Activated T-cell treated with anti-CD3 and anti-CD28 coated beads, Interleukin-2, amount 50 U/mL, for 24 hours (primary cell): Measurements from ENCODE around the gene LRMDA.

Experiments
- DNase-seq: peaks from one replicate; pipeline ENCODE4 v3.0.0-alpha.2; 2020
- H3K27ac Mint-ChIP-seq: 2 replicates; pipeline ENCODE4 v1.8.0; 2020; ENCODE audit warnings: mild to moderate bottlenecking, mixed read lengths
- H3K27me3 Mint-ChIP-seq: 2 replicates; pipeline ENCODE4 v1.8.0; 2020; ENCODE audit warnings: mixed read lengths
- H3K36me3 Mint-ChIP-seq: 2 replicates; pipeline ENCODE4 v1.8.0; 2020; ENCODE audit warnings: low read depth, mixed read lengths
- H3K4me1 Mint-ChIP-seq: 2 replicates; pipeline ENCODE4 v1.8.0; 2020; ENCODE audit warnings: low read depth, mixed read lengths
- H3K4me3 Mint-ChIP-seq: 2 replicates; pipeline ENCODE4 v1.8.0; 2020; ENCODE audit warnings: mild to moderate bottlenecking, moderate library complexity, mixed read lengths
- H3K9me3 Mint-ChIP-seq: 2 replicates; pipeline ENCODE4 v1.8.0; 2020; ENCODE audit warnings: mixed read lengths

LRMDA gene

DNA sequence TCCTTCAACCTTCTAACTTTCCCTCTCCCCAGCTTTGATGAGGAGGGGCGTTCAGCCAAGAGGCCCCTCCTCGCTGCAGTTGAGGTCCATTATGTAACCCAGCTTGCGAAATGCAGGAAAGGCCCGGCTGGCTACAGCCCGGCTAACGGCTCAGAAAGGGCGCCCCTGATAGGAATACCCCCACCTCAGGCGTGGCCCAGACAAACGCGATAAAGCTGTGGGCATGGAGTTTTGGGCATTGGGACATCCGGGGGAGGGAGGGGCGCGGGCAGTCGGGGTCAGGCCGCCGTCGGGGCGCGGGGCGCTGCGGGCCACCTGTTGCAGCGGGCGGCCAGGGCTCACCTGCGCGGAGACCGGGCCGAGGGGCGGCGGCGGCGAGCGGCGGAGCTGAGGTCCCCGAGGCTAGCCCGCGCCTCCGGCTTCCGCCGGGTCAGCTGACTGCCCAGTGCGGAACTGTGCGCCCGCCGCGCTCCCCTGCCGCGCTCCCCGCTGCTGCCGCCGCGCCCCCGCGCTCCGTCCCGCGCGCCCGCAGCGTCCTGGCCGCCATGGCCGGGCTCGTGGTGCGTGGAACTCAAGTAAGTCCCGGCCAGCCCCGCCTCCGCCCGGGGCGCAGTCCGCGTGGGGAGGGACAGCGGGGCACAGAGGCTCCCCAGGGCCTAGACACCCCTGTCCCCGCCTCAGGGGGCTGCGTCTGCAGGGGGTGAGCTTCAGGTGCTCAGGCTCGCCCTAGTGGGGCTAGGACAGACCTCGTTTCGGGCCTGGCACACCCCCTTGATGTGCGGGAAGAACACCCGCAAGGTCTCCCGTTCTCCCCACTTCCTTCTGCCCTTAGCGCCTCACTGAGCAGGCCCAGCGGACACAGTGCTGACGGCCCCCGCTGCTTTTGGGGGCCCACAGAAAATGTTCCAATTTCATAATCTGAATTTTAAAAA lies at the start of gene LRMDA:
Gene LRMDA (plus strand): TSS at position 445 of the 932 bp plus-strand sequence.
- no peak for DNase-seq
- peaks cover 74% of the 10 kb centered on the region for H3K27me3 Mint-ChIP-seq
- H3K36me3 Mint-ChIP-seq, result no peaks in the 10 kb centered on the region
- H3K27ac Mint-ChIP-seq, result no peak within 1 kb of the TSS
- H3K4me1 Mint-ChIP-seq, result peaks cover 4% of the 10 kb centered on the region
- H3K4me3 Mint-ChIP-seq, result peak within 1 kb of the TSS; percentile 30
- no peaks in the 10 kb centered on the region for H3K9me3 Mint-ChIP-seq

DNA sequence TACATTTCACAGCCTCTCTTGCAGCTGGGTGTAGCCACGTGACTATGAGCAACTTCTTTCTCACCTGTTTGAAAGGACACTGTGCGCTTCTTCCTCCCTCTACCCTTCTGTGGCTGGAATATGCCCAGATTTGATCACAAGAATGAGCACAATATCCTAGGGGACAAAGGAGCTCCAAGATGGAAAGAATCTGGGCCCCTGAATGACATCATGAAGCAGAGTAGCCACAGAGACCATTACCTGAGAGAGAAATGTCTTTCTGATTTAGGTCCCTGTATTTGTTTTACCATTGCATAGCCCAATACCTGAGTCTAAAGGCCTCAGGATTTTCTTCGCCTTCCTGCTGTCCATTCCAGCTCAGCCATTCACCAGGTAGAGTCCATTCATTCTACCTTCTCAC lies 45.3 kb upstream of the LRMDA start:
- Mint-ChIP-seq H3K27me3 (peaks cover 36% of the 10 kb centered on the region), H3K36me3 (no peaks in the 10 kb centered on the region), H3K27ac (no peak overlapping the region)

DNA sequence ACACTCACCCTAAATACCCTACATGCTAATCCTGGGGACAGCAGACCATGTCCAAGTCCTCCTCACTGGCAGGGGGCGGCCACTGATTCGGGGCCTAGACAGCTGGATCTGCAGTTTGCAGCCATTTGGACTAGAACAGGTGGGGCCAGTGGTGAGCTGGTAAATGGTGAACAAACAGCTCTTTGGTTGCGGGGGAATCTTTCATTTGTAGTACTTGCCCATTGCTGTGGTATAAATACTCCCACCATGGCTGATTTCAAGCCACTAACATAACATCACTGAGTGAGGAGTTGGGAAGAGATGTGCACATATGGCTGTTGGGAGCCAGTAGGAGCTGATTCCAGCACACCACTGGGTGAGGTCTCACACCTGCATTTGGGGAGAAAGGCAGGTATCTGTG lies 43.3 kb upstream of the LRMDA start:
- H3K9me3 Mint-ChIP-seq, result no peaks in the 10 kb centered on the region
- no peak for DNase-seq
- H3K27me3 Mint-ChIP-seq, result peaks cover 50% of the 10 kb centered on the region

More for the DNA sequence above, 45.3 kb upstream of the LRMDA start:
- no peak overlapping the region for H3K4me3 Mint-ChIP-seq
- H3K4me1 Mint-ChIP-seq, result no peaks in the 10 kb centered on the region
- DNase-seq, result no peak
- H3K9me3 Mint-ChIP-seq, result no peaks in the 10 kb centered on the region

DNA sequence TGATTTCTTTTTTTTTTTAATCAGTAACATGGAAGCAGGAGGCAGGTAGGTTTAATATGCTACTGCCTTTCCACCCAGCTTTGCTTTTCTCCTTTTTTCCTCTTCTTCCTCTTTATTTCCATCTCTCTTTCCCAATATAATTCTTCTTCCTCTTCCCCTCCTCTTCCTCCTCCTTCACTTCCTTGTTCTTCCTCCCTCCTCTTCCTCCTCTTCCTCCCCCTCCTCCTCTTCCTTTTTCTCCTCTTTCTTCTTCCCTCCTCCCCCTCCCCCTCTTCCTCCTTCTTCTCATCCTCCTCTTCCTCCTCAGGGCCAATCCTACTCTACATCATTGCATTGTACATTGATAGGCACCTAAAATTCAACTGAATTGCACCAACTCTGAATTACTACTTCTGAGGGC lies 41.2 kb upstream of the LRMDA start:
- H3K4me3 Mint-ChIP-seq, result no peak overlapping the region
- H3K36me3 Mint-ChIP-seq, result no peaks in the 10 kb centered on the region
- peaks cover 58% of the 10 kb centered on the region for H3K27me3 Mint-ChIP-seq
- H3K4me1 Mint-ChIP-seq, result peaks cover 6% of the 10 kb centered on the region
- no peak for DNase-seq
- H3K27ac Mint-ChIP-seq, result no peak overlapping the region
- no peaks in the 10 kb centered on the region for H3K9me3 Mint-ChIP-seq

More for the DNA sequence above, 43.3 kb upstream of the LRMDA start:
- Mint-ChIP-seq H3K27ac (no peak overlapping the region), H3K4me3 (no peak overlapping the region), H3K36me3 (no peaks in the 10 kb centered on the region), H3K4me1 (no peaks in the 10 kb centered on the region)

DNA sequence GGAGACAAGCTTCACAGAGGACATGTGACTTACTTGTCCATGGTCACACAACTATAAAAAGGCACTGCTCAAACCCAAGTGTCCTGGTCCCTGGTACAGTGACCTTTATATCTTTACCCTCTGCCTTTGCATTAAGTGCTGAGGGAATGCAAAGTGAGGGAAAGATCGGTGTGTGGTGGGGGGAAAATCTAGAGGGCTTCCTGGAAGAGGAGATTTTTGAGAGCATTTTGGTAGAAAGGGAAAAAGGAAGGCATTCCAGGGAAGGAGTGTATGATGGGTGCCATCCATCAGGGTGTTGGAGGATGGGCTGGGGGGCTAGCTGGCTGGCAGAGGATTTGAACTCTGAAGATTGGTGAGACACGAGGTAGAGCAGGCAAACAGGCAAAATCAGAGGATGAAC lies 39.2 kb upstream of the LRMDA start:
- H3K27ac Mint-ChIP-seq, result no peak overlapping the region
- no peak for DNase-seq
- peaks cover 9% of the 10 kb centered on the region for H3K4me1 Mint-ChIP-seq
- H3K4me3 Mint-ChIP-seq, result no peak overlapping the region
- no peaks in the 10 kb centered on the region for H3K9me3 Mint-ChIP-seq
- no peaks in the 10 kb centered on the region for H3K36me3 Mint-ChIP-seq
- peaks cover 64% of the 10 kb centered on the region for H3K27me3 Mint-ChIP-seq

DNA sequence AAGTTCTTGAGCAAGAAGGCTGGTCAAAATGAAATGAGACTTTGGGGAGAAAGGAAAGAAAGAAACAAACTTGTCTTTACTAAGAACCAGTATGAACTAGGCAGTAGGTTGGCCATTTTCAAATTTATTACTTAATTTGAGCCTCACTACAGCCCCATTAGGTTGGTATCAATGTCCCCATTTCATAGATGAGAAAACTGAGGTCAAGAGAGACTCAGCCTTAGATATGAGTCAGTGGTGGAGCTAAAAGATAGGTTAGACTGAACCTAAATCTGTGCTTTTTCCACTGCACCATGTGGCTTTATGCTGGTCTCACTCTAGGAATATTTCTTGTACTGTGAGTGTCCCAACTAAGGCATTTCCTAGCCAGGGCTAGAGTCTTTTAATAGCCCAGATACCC lies 38.7 kb upstream of the LRMDA start:
- Mint-ChIP-seq H3K27me3 (peaks cover 65% of the 10 kb centered on the region), H3K4me1 (peaks cover 9% of the 10 kb centered on the region), H3K4me3 (no peak overlapping the region), H3K27ac (no peak overlapping the region), H3K9me3 (no peaks in the 10 kb centered on the region), H3K36me3 (no peaks in the 10 kb centered on the region)
- no peak for DNase-seq

DNA sequence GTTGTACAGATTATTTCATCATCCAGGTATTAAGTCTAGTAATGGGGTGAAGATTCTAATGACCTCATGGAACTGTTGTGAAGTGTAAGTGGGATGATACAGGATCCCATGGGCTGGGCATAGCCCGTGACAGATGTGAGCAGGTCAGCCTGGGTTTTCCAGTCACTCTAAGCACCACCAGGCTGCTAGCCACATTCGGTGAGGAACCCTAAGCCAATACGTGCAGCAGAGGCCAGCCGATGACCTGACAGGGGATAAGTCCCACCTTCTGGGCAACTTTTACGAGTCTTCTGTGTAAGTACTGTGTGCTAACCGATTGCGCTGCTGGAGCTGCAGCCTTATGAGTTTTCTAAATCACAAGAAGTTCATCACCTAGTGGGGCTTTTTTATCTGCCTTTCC lies 37.2 kb upstream of the LRMDA start:
- H3K27ac Mint-ChIP-seq, result no peak overlapping the region
- no peak for DNase-seq
- H3K4me3 Mint-ChIP-seq, result no peak overlapping the region
- peaks cover 9% of the 10 kb centered on the region for H3K4me1 Mint-ChIP-seq
- H3K36me3 Mint-ChIP-seq, result no peaks in the 10 kb centered on the region
- peaks cover 69% of the 10 kb centered on the region for H3K27me3 Mint-ChIP-seq
- H3K9me3 Mint-ChIP-seq, result no peaks in the 10 kb centered on the region

DNA sequence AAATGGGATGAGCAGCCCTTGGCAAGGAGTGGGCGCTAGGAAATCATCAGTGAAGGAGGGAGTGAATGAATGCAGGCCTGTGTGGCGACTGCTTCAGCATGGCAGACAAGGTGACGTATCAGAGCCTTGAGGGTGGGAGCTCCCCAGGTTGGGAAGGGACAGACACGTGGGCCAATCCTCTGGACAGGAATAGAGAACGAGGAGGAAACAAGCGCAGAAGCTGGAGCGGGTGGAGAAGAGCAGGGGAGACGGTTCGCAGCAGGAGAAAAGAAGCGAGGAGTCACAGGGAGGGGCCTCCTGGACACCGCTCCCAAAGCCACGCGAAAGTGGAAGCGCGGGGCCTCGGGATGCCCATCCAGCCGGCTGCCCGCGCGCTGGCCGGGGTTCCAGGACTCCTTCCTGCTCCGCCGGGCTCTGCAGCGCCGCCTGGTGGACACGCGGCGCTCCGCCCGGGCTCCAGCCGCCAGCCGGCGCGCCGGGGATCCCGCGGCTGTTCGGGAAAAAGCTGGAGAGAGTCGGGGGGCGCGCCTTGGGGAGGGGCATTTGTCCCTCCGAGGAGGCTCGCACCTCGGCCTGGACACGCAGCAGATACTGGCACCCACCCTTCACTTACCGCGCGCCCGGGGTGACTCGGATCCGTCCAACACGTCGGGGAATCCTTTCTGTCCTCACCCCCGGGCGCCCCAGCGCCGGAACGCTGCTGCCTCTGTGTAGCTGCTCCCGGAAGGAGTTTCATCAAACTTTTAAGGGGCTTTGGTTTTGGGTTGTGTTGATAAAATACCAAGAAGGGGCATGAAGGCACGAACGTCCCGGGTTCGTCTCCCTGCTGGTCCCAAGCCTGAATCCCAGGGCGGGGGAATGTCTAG lies 36.1 kb upstream of the LRMDA start:
- Mint-ChIP-seq H3K4me1 (peaks cover 11% of the 10 kb centered on the region), H3K36me3 (no peaks in the 10 kb centered on the region), H3K27me3 (peaks cover 76% of the 10 kb centered on the region), H3K4me3 (no peak overlapping the region), H3K27ac (no peak overlapping the region), H3K9me3 (no peaks in the 10 kb centered on the region)
- peak; percentile 50 for DNase-seq

DNA sequence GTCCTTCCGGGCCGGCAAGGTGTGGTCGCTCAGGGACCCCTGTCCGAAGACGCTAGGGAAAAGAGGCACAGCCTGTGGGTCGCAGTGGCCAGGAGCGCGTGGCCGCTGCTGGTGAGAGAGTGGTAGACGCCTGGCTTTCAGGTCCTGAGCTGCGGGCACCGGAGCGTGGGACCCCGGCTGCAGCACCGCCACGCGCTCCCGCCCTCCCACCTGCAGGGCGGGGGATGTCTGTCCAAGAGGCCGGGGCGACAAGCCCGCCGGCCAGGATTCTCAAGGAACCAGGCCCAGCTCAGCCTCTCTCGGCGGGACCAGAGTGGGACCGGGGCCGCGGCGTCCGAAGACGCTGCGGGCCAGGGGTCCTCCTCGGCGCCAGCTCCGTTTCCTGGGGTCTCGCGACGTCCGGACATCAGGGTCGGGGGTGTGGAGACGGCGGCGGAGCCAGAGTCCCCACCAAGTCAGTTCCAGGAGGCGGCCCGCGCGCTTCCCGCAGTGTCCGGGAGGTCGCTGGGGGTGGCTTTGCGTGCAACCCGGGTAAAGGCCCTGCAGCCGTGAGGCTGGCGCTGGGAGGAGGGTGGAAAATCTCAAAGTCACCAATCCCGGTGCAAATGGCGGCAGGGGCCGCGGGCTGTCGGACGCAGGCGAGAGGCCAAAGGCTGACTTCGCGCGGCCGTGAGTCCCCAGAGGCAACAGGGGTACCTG lies 35.3 kb upstream of the LRMDA start:
- Mint-ChIP-seq H3K4me1 (peaks cover 15% of the 10 kb centered on the region), H3K27ac (no peak overlapping the region), H3K4me3 (no peak overlapping the region), H3K36me3 (no peaks in the 10 kb centered on the region), H3K9me3 (no peaks in the 10 kb centered on the region), H3K27me3 (peaks cover 78% of the 10 kb centered on the region)
- no peak for DNase-seq

DNA sequence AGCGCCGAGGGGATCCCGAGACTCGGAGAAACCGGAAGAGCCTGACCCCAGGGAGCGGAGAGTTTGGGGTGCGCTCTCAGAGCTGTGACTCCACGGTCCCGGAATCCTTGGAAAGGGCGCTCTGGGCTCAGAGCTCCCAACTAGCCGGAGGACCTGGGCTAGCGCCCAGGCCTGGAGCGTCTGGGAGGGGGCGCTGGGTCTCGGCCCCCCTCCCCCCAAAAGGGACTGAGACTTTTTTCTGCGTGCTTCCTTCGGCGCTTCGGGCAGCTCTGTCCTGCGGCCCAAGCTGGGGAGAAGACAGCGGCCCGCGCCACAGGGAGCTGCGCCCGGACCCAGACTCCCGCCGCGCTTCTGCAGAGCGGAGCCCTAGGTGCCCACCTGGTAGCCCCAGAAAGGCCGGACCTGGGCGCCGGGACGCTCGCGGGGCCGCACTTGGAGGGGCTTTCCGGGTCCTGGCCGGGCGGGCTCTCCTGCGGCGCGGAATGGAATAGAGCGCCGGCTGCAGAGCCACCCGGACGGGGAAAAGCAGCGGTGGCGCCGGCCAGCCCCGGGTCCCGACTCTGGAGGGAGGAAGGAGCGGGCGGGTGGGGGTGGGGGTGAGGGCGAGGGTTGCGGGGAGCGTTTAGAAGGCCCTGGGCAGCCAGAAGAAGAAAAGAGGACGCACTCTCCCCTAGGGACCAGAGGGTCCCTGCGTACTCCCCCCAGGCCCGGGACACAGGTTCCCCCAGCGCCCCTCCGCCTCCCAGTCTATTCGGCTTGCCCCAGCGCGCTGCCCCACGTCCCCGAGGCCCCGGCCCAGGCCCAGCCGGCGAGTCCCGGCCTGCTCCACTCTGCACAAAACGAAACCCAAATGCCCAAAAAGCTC lies 34.6 kb upstream of the LRMDA start:
- no peak overlapping the region for H3K27ac Mint-ChIP-seq
- peak; percentile 31 for DNase-seq
- H3K36me3 Mint-ChIP-seq, result no peaks in the 10 kb centered on the region
- H3K4me1 Mint-ChIP-seq, result peaks cover 17% of the 10 kb centered on the region
- peaks cover 73% of the 10 kb centered on the region for H3K27me3 Mint-ChIP-seq
- no peak overlapping the region for H3K4me3 Mint-ChIP-seq
- H3K9me3 Mint-ChIP-seq, result no peaks in the 10 kb centered on the region

DNA sequence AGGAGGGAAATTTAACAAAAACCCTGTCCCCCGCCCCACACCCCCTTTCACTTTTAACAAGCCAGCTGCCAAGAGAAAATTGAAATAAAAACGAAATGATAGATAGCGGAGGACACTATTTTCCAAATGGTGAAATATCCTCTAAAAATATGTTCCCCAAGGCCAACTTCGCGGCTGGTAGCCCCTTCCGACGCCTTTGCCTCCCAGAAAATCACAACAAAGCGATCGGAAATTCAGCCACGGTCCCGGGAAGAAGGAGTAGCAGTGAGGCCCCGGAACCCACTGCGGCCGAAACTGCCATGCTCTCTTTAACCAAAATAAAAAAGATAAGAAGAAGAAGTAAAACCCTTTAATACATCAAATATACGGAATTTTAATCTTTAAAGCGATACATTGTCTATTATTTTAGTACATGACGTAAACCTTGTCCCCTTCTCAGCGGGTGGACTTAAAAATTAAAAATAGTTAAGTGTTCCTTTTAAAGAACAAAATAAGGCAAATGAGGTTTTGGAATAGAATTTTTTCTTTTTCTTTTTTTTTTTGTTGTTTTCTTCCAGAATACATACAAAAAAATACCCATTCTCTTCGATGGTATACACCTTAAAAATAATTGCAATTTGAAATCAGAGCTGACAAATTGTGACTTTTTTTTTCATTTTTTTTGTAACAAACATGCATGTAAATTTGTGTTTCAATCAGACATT lies 33.8 kb upstream of the LRMDA start:
- H3K9me3 Mint-ChIP-seq, result no peaks in the 10 kb centered on the region
- H3K27ac Mint-ChIP-seq, result no peak overlapping the region
- no peaks in the 10 kb centered on the region for H3K36me3 Mint-ChIP-seq
- no peak for DNase-seq
- H3K4me1 Mint-ChIP-seq, result peaks cover 25% of the 10 kb centered on the region
- peaks cover 74% of the 10 kb centered on the region for H3K27me3 Mint-ChIP-seq
- H3K4me3 Mint-ChIP-seq, result no peak overlapping the region

DNA sequence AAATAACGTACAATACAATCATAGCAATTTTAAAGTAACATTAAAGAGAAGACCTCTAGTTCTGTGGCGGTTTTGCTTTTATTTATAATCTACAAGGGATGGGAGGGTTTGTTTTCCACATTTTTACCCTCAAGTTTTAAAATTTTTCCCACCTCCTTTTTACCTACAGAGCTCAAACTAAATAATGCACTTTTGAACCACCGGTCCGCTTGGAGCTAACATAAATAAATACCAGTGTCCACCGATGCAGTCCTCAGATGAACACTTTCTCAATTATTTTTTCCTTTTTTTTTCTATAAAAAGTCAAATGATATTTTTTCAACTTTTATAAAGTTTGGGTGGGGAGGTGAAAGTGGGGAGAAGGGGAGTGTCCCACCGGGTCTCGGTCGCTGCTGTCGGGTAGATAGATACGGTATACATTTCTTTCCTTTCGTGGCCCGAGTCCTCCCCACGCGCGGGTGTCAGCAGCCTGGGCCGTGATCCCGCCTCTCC lies 33.2 kb upstream of the LRMDA start:
- Mint-ChIP-seq H3K4me1 (peaks cover 31% of the 10 kb centered on the region), H3K4me3 (no peak overlapping the region), H3K27me3 (peaks cover 76% of the 10 kb centered on the region), H3K36me3 (no peaks in the 10 kb centered on the region), H3K27ac (no peak overlapping the region), H3K9me3 (no peaks in the 10 kb centered on the region)
- no peak for DNase-seq
